GM13976 (cell line): ENCODE measurements around the gene CD300C.
A peak's percentile ranks its signal among the peaks of the same experiment; 100 is the strongest.

Experiments used
- DNase-seq: peaks from one replicate; pipeline ENCODE4 v3.0.0; 2012; ENCODE audit warnings: low spot score
- in situ Hi-C: fragments of 300-500 bp; cut with MboI; formaldehyde crosslinking; loops from one replicate; pipeline ENCODE4 v1.12.0; 2022; ENCODE audit warnings: low sequenced_read_pairs, mixed read lengths, inconsistent platforms; ENCODE audit not compliant: unreplicated experiment
- TF ChIP-seq, protein P1 (sequence below): IDR thresholded peaks from 2 replicates; pipeline ENCODE4 v1.5.1; 2012; ENCODE audit warnings: borderline replicate concordance, mild to moderate bottlenecking; ENCODE audit not compliant: insufficient read depth; ENCODE audit errors: extremely low read depth, missing control alignments, control extremely low read depth

CD300C gene

DNA sequence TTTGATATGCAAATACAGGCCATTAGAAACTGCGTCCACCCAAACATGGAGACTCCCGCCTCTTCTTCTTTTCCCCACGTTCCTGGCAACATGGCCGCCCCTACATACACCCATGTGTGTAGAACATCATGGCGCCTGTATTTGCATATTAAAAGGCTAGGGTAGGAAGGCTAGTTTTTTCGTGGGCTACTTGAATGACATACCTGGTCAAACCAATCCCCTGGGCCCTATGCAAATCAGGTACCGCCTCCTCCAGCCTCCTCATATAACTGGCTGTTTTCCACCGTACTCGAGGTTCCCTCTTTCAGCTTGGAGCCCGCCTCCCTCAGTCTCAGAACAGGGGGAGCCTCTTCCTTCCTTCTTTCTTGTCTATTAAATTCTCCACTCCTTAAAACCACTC lies 13.8 kb downstream of the CD300C start:
- in situ Hi-C loops, result no loop called here
- peak; percentile 23 for DNase-seq
- TF ChIP-seq, protein P1, sequence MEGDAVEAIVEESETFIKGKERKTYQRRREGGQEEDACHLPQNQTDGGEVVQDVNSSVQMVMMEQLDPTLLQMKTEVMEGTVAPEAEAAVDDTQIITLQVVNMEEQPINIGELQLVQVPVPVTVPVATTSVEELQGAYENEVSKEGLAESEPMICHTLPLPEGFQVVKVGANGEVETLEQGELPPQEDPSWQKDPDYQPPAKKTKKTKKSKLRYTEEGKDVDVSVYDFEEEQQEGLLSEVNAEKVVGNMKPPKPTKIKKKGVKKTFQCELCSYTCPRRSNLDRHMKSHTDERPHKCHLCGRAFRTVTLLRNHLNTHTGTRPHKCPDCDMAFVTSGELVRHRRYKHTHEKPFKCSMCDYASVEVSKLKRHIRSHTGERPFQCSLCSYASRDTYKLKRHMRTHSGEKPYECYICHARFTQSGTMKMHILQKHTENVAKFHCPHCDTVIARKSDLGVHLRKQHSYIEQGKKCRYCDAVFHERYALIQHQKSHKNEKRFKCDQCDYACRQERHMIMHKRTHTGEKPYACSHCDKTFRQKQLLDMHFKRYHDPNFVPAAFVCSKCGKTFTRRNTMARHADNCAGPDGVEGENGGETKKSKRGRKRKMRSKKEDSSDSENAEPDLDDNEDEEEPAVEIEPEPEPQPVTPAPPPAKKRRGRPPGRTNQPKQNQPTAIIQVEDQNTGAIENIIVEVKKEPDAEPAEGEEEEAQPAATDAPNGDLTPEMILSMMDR, result no peak

GRCh38 chr17:74531231-74531761 lies 14.6 kb downstream of the CD300C start, which contains the start of gene CD300LB:
CD300LB (minus strand) TSS chr17:74531475; CDS start chr17:74531350, 125 bp downstream.
- TF ChIP-seq, protein P1, result no peak
- in situ Hi-C loops, result no loop called here
- DNase-seq, result peak; percentile 35

DNA sequence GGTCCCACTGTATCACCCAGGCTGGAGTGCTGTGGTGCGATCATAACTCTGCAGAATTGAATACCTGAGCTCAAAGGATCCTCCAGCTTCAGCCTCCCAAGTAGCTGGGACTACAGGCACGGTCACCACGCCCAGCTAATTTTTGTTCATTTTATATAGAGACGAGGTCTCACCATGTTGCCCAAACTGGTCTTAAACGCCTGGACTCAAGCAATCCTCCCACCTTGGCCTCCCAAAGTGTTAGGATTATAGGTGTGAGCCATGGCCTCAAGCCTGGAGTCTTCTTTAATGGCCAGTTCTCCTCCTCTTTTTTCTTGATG lies 15.1 kb downstream of the CD300C start:
- in situ Hi-C loops, result no loop called here
- TF ChIP-seq, protein P1, result no peak
- no peak for DNase-seq

DNA sequence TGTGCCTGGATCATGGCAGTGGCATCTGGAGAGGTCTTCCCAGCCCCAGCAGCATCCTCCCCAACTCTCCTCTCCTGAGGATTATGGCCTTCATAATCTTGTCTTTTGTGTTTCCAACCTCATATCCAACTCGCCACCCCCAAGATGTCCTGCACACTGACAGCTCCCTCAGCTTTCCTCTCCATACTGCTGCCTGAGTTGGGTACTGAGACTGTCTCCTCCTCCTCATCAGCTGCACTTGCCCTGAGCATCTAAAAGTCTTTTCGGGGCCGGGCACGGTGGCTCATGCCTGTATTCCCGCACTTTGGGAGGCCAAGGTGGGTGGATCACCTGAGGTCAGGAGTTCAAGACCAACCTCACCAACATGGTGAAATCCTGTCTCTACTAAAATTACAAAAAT lies 16.7 kb downstream of the CD300C start:
- DNase-seq, result no peak
- in situ Hi-C loops, result no loop called here
- TF ChIP-seq, protein P1, result no peak

DNA sequence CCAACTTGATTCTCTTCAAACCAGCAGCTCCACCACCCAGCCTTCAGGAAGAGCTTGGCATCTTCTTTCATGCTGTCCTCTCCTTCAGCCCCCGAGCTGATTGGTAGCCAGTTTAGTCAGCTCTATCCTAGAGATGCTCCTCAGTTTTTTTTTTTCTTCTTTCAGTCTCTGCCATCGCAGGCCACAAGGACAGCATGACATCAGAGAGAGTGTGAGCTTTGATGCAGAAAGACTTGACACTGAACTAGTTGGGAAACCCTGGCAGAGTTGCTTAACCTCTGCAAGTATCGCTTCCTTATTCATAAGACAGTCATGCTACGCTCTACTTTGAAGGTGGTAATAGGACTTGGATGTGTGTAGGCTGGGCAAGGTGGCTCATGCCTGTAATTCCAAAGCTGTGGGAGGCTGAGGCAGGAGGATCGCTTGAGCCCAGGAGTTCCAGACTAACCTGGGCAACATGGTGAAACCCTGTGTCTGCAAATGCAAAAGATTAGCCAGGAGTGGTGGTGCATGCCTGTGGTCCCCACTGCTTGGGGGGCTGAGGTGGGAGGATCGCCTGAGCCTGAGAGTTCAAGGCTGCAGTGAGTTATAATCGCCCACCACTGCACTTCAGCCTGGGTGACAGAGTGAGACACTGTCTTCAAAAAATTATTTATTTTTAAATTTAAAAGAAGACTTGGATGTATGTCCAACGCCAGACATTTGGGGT lies 17.3 kb downstream of the CD300C start:
- in situ Hi-C loops, result no loop called here
- TF ChIP-seq, protein P1, result no peak
- DNase-seq, result peak; percentile 73

- DNase-seq, result no peak
- TF ChIP-seq, protein P1, result no peak
- in situ Hi-C loops, result no loop called here
These were observed 18.2 kb downstream of the CD300C start for GRCh38 chr17:74527756-74528155.
